Head of caudate nucleus (tissue), 42 donors: ENCODE data around the gene GLRA1.
"Not testable (repeated sequence)": the region's sequence is repeated elsewhere in the genome, so short reads cannot be mapped to it uniquely, and the experiment has no call there.

Experiments used
- DNase-seq, 42 donors: peaks; one replicate each; pipeline versions ENCODE4 v3.0.0 to v3.0.0-alpha.2; 2020 to 2021; ENCODE audit warnings: mixed read lengths in 7 of 42
- intact Hi-C: fragments of 100-400 bp; cut with DNase I; formaldehyde crosslinking; loops from one replicate; pipeline ENCODE4 v1.15.0; 2022

Gene GLRA1

GRCh38 chr5:151892393-151892792 is 32.3 kb downstream of the GLRA1 start:
- no peak for DNase-seq
- intact Hi-C loops: no loop called here

- intact Hi-C loops: no loop called here
- DNase-seq: no peak
Observed at GRCh38 chr5:151890299-151890698, 34.4 kb downstream of the GLRA1 start.

- DNase-seq: no peak
- intact Hi-C loops: no loop called here
Observed at GRCh38 chr5:151889614-151890013, 35.0 kb downstream of the GLRA1 start.

- intact Hi-C loops: no loop called here
- DNase-seq: no peak
Observed at GRCh38 chr5:151886546-151887275, 37.9 kb downstream of the GLRA1 start.

GRCh38 chr5:151885138-151885908 is 39.3 kb downstream of the GLRA1 start:
- no peak for DNase-seq
- intact Hi-C loops: no loop called here

- no peak for DNase-seq
- intact Hi-C loops: no loop called here
Observed at GRCh38 chr5:151881621-151882225, 42.9 kb downstream of the GLRA1 start.

GRCh38 chr5:151880324-151880723 is 44.3 kb downstream of the GLRA1 start:
- intact Hi-C loops: no loop called here
- DNase-seq: peak in 3 of 42 donors; percentile 5 to 40 (median 10)

- DNase-seq: no peak
- intact Hi-C loops: no loop called here
Observed at GRCh38 chr5:151873701-151874100, 51.0 kb downstream of the GLRA1 start.

GRCh38 chr5:151872701-151873100 is 52.0 kb downstream of the GLRA1 start:
- intact Hi-C loops: no loop called here
- no peak for DNase-seq

GRCh38 chr5:151870820-151871219 is 53.8 kb downstream of the GLRA1 start:
- intact Hi-C loops: no loop called here
- DNase-seq: no peak

GRCh38 chr5:151870271-151870670 is 54.4 kb downstream of the GLRA1 start:
- no peak for DNase-seq
- intact Hi-C loops: no loop called here

GRCh38 chr5:151869843-151870242 is 54.8 kb downstream of the GLRA1 start:
- intact Hi-C loops: no loop called here
- no peak for DNase-seq

- no peak for DNase-seq
- intact Hi-C loops: no loop called here
Observed at GRCh38 chr5:151868451-151868850, 56.2 kb downstream of the GLRA1 start.

- intact Hi-C loops: no loop called here
- no peak for DNase-seq
Observed at GRCh38 chr5:151864061-151864748, 60.4 kb downstream of the GLRA1 start.

- intact Hi-C loops: no loop called here
- DNase-seq: no peak
Observed at GRCh38 chr5:151863566-151863965, 61.1 kb downstream of the GLRA1 start.

- intact Hi-C loops: no loop called here
- DNase-seq: no peak
Observed at GRCh38 chr5:151862811-151863472, 61.7 kb downstream of the GLRA1 start.

GRCh38 chr5:151860867-151861266 is 63.8 kb downstream of the GLRA1 start:
- intact Hi-C loops, DNase-seq: not testable (repeated sequence)

- no peak for DNase-seq
- intact Hi-C loops: no loop called here
Observed at GRCh38 chr5:151856861-151857260, 67.8 kb downstream of the GLRA1 start.

- intact Hi-C loops: no loop called here
- DNase-seq: no peak
Observed at GRCh38 chr5:151855701-151856100, 69.0 kb downstream of the GLRA1 start.
